Measurements from ENCODE around the gene PTPRM. TPM values are rescaled to one million over a fixed set of nuclear protein-coding genes. Genes with fewer than 3 reads are reported as not detected.

PTPRM gene
- total and polyA plus RNA-seq, 2 experiments from 2014 or later, result 30.9 to 62.8 TPM

GRCh38 chr18:8133032-8133431 lies 565.9 kb downstream of the PTPRM start:
- peak; percentile 23 for DNase-seq
- in situ Hi-C loops (cut with MboI), result no loop called here
- TF ChIP-seq EZH2 (IDR thresholded peaks at IDR 0.05; ENCODE audit: insufficient read depth, poor library complexity, severe bottlenecking), result no peak
- no peak for TF ChIP-seq EZH2phosphoT487 (IDR thresholded peaks at IDR 0.05; ENCODE audit: insufficient read depth, low read depth)

GRCh38 chr18:8133888-8134287 lies 566.8 kb downstream of the PTPRM start:
- in situ Hi-C loops (cut with MboI), result no loop called here
- no peaks in the 10 kb centered on the region for H3K9me3 ChIP-seq (ENCODE audit: low read depth)
- DNase-seq, result no peak
- no peak overlapping the region for H3K4me2 ChIP-seq (ENCODE audit: unreplicated experiment)
- H3K4me1 ChIP-seq (ENCODE audit: insufficient read depth), result no peaks in the 10 kb centered on the region
- H3F3A ChIP-seq (ENCODE audit: insufficient read depth), result 0 out of 2 replicates have a peak, but pooled peaks cover 4% of the 10 kb centered on the region
- H2AFZ ChIP-seq, result no peak overlapping the region
- no peak overlapping the region for H3K4me3 ChIP-seq
- no peaks in the 10 kb centered on the region for H3K9me2 ChIP-seq (ENCODE audit: insufficient read depth)
- TF ChIP-seq EZH2phosphoT487 (IDR thresholded peaks at IDR 0.05; ENCODE audit: insufficient read depth, low read depth) (no peak), EZH2 (IDR thresholded peaks at IDR 0.05; ENCODE audit: insufficient read depth, poor library complexity, severe bottlenecking) (no peak)
- no peaks in the 10 kb centered on the region for H3K79me2 ChIP-seq (ENCODE audit: insufficient read depth)
- no peaks in the 10 kb centered on the region for H3K27me3 ChIP-seq (replicated peaks; ENCODE audit: insufficient read depth)
- 81 to 100% methylated on average over 1 of the region's 1 CpG for WGBS, 2 experiments (ENCODE audit: low coverage in 1 of 2, low lambda C conversion rate in 2 of 2, missing lambda C conversion rate in 2 of 2)
- no peak overlapping the region for H3K27ac ChIP-seq
- H3K36me3 ChIP-seq (ENCODE audit: low read depth), result no peaks in the 10 kb centered on the region
- no peaks in the 10 kb centered on the region for H4K20me1 ChIP-seq (ENCODE audit: insufficient read depth)
- H3K9ac ChIP-seq, result no peak overlapping the region

More at GRCh38 chr18:8133032-8133431, 565.9 kb downstream of the PTPRM start:
- H3K9ac ChIP-seq, result no peak overlapping the region
- no peak overlapping the region for H2AFZ ChIP-seq
- no peaks in the 10 kb centered on the region for H4K20me1 ChIP-seq (ENCODE audit: insufficient read depth)
- no peaks in the 10 kb centered on the region for H3K4me1 ChIP-seq (ENCODE audit: insufficient read depth)
- no peak overlapping the region for H3K4me3 ChIP-seq
- H3F3A ChIP-seq (ENCODE audit: insufficient read depth), result 0 out of 2 replicates have a peak, but pooled peaks cover 4% of the 10 kb centered on the region
- no peak overlapping the region for H3K4me2 ChIP-seq (ENCODE audit: unreplicated experiment)
- H3K9me3 ChIP-seq (ENCODE audit: low read depth), result no peaks in the 10 kb centered on the region
- no peaks in the 10 kb centered on the region for H3K36me3 ChIP-seq (ENCODE audit: low read depth)
- no peaks in the 10 kb centered on the region for H3K9me2 ChIP-seq (ENCODE audit: insufficient read depth)
- no peak overlapping the region for H3K27ac ChIP-seq
- H3K27me3 ChIP-seq (replicated peaks; ENCODE audit: insufficient read depth), result no peaks in the 10 kb centered on the region
- H3K79me2 ChIP-seq (ENCODE audit: insufficient read depth), result no peaks in the 10 kb centered on the region

- peaks cover 25% of the 10 kb centered on the region for H3K4me1 ChIP-seq (ENCODE audit: insufficient read depth)
- no peak overlapping the region for H3K4me2 ChIP-seq (ENCODE audit: unreplicated experiment)
- no peaks in the 10 kb centered on the region for H3K9me2 ChIP-seq (ENCODE audit: insufficient read depth)
- no peak overlapping the region for H3K4me3 ChIP-seq
- H3K9me3 ChIP-seq (ENCODE audit: low read depth), result no peaks in the 10 kb centered on the region
- no peak for TF ChIP-seq EZH2phosphoT487 (IDR thresholded peaks at IDR 0.05; ENCODE audit: insufficient read depth, low read depth)
- no peak for TF ChIP-seq EZH2 (IDR thresholded peaks at IDR 0.05; ENCODE audit: insufficient read depth, poor library complexity, severe bottlenecking)
- 74 to 78% methylated on average over 10 of the region's 10 CpGs for WGBS, 2 experiments (ENCODE audit: low coverage in 1 of 2, low lambda C conversion rate in 2 of 2, missing lambda C conversion rate in 2 of 2)
- no peaks in the 10 kb centered on the region for H3K27me3 ChIP-seq (replicated peaks; ENCODE audit: insufficient read depth)
- peaks cover 18% of the 10 kb centered on the region for H3F3A ChIP-seq (ENCODE audit: insufficient read depth)
- no peaks in the 10 kb centered on the region for H3K79me2 ChIP-seq (ENCODE audit: insufficient read depth)
- no peak overlapping the region for H3K27ac ChIP-seq
- H3K9ac ChIP-seq, result no peak overlapping the region
- in situ Hi-C loops (cut with MboI), result no loop called here
- no peak overlapping the region for H2AFZ ChIP-seq
- H3K36me3 ChIP-seq (ENCODE audit: low read depth), result no peaks in the 10 kb centered on the region
- no peaks in the 10 kb centered on the region for H4K20me1 ChIP-seq (ENCODE audit: insufficient read depth)
- DNase-seq, result no peak
Observed at GRCh38 chr18:8139127-8139527, 572.0 kb downstream of the PTPRM start.

GRCh38 chr18:8139891-8140406 lies 572.8 kb downstream of the PTPRM start:
- H3K4me3 ChIP-seq, result no peak overlapping the region
- H3K9ac ChIP-seq, result no peak overlapping the region
- 66 to 75% methylated on average over 7 of the region's 7 CpGs for WGBS, 2 experiments (ENCODE audit: low coverage in 1 of 2, low lambda C conversion rate in 2 of 2, missing lambda C conversion rate in 2 of 2)
- no peak overlapping the region for H3K27ac ChIP-seq
- peaks cover 25% of the 10 kb centered on the region for H3K4me1 ChIP-seq (ENCODE audit: insufficient read depth)
- TF ChIP-seq EZH2 (IDR thresholded peaks at IDR 0.05; ENCODE audit: insufficient read depth, poor library complexity, severe bottlenecking), result no peak
- no peak for TF ChIP-seq EZH2phosphoT487 (IDR thresholded peaks at IDR 0.05; ENCODE audit: insufficient read depth, low read depth)
- no peak overlapping the region for H2AFZ ChIP-seq
- H3K36me3 ChIP-seq (ENCODE audit: low read depth), result no peaks in the 10 kb centered on the region
- in situ Hi-C loops (cut with MboI), result no loop called here
- H3K4me2 ChIP-seq (ENCODE audit: unreplicated experiment), result no peak overlapping the region
- no peaks in the 10 kb centered on the region for H4K20me1 ChIP-seq (ENCODE audit: insufficient read depth)
- no peaks in the 10 kb centered on the region for H3K9me2 ChIP-seq (ENCODE audit: insufficient read depth)
- no peaks in the 10 kb centered on the region for H3K9me3 ChIP-seq (ENCODE audit: low read depth)
- peaks cover 18% of the 10 kb centered on the region for H3F3A ChIP-seq (ENCODE audit: insufficient read depth)
- H3K27me3 ChIP-seq (replicated peaks; ENCODE audit: insufficient read depth), result no peaks in the 10 kb centered on the region
- no peaks in the 10 kb centered on the region for H3K79me2 ChIP-seq (ENCODE audit: insufficient read depth)
- no peak for DNase-seq
